ENCODE measurements around the gene EYS.

Gene EYS

GRCh38 chr6:64930681-64931080 is 776.3 kb downstream of the EYS start:
- DNase-seq = no peak

DNA sequence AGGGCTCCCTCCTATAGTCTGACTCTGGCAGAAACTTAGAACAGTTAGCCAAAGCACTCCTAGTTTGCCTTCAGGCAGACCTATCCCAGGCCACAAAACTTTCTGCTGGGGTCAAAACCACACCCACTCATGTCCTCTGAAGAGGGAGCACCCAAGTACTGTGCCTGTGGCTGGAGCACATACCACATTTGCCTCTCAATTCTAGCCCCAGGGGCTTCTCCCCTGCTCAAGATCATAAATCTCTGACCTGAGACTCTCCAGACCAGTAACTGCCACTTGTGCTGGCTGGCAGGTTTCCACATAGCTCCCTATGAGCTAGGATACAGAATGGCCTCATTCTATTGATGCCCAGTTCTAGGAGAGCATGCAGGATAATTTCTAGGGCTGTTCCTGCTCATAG is 781.0 kb downstream of the EYS start:
- DNase-seq = no peak

- DNase-seq = no peak
Observed at GRCh38 chr6:64920257-64920656, 786.8 kb downstream of the EYS start.

DNA sequence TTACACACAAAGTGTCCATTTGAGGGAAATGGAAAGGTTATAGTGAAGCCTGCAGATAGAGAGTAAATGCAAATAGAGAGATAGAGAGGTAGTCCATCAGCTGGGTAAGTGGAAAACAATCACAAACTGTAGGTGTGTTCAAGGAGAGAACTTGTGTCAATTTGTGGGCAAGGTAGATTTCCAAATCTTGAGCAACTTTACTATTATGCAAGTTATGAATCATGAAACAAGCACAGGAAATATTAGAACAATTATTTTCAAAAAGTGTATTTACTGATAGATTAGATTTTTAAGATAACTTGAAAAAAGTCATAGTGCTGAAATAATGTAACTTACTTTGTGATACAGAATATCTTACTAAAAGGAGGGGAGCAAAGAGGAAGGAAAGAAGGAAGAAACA is 792.9 kb downstream of the EYS start:
- no peak for DNase-seq

- DNase-seq = no peak
Observed at GRCh38 chr6:64912966-64913365, 794.1 kb downstream of the EYS start.

GRCh38 chr6:64908104-64908503 is 798.9 kb downstream of the EYS start:
- no peak for DNase-seq

- no peak for DNase-seq
Observed at GRCh38 chr6:64904616-64905015, 802.4 kb downstream of the EYS start.

GRCh38 chr6:64902596-64902995 is 804.4 kb downstream of the EYS start:
- DNase-seq = no peak

- no peak for DNase-seq
Observed at GRCh38 chr6:64896939-64897338, 810.1 kb downstream of the EYS start.

GRCh38 chr6:64895945-64896344 is 811.1 kb downstream of the EYS start:
- DNase-seq = no peak

DNA sequence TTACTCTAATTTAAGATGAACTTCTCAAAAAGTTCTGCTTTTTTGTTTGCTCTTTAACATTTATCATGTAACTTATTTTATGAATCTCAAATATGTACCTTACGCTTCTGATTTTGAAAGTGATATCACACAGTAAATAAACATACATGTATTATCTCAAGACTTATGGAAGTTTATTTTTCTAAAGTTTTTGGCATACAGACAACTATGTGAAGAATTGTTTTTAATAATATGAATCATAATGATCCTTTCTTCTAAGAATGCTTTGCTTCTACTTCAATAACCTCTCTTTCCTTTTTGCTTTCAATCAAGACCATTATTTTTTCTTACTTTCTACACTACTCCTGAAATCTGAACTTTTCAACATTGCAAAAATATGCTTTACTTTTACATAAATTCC is 816.4 kb downstream of the EYS start:
- DNase-seq = peak; percentile 16

- no peak for DNase-seq
Observed at GRCh38 chr6:64889144-64889543, 817.9 kb downstream of the EYS start.

- no peak for DNase-seq
Observed at GRCh38 chr6:64874776-64875175, 832.2 kb downstream of the EYS start.

GRCh38 chr6:64872633-64873032 is 834.4 kb downstream of the EYS start:
- DNase-seq = no peak

- no peak for DNase-seq
Observed at GRCh38 chr6:64861039-64861651, 845.9 kb downstream of the EYS start.

GRCh38 chr6:64860203-64860602 is 846.8 kb downstream of the EYS start:
- no peak for DNase-seq

DNA sequence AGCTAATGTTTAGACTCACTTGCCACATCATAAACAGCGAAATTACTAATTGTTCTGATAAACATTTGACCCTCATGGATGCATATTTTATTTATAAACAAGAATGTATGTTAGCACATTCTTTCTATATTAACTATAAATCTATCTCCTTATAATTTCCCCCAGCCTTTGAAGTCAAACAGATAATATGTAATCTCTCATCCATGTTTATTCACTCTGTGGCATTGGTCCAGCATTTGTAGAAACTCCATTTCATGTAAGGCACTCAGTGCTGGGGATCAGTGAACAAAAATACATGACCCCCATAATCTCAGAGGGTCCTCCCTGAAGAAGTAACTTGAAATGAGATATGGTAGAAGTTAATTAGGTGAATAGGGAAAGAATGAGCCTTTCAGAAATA is 856.9 kb downstream of the EYS start:
- no peak for DNase-seq

GRCh38 chr6:64848467-64848866 is 858.6 kb downstream of the EYS start:
- DNase-seq = no peak

DNA sequence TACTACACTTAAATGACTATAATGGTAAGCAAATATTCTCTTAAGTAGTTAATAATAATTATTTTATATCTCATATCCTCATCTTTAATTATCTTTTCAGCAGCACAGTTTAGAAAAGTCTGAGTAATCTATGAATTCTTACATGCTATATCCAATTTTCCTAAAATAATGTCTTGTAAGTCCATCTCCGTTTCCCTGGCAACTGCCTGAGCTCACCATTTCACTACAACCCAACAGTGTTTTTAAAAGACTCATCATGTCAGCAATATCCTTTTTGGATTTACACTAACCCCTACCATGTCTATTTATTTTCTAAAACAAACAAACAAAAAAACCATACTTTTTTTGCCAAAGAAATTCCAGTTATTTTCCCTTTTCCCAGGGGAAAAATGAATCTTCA is 859.6 kb downstream of the EYS start:
- DNase-seq = no peak

- no peak for DNase-seq
Observed at GRCh38 chr6:64838726-64839125, 868.3 kb downstream of the EYS start.

DNA sequence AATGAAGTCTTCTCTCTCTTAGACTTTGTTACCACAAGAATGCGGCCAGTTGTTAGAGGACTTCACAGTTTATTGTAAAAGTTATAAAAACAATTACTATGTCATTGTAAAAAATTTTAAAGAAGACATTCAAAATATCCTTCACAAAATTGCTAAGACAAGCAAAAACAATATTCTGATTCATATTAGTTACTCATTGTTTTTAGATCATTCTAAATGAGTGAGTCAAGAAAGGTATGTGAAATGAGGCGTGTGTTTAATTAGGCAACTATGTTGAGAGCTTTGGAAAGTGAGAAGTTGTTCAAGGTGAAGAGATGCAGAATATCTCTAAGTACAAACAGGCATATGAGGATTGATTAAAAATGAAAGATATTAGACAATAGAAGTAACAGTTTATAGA is 875.3 kb downstream of the EYS start:
- no peak for DNase-seq

- no peak for DNase-seq
Observed at GRCh38 chr6:64817525-64817924, 889.5 kb downstream of the EYS start.

- DNase-seq = no peak
Observed at GRCh38 chr6:64815718-64816117, 891.3 kb downstream of the EYS start.

- DNase-seq = no peak
Observed at GRCh38 chr6:64812138-64812537, 894.9 kb downstream of the EYS start.

- DNase-seq = no peak
Observed at GRCh38 chr6:64811119-64811518, 895.9 kb downstream of the EYS start.

DNA sequence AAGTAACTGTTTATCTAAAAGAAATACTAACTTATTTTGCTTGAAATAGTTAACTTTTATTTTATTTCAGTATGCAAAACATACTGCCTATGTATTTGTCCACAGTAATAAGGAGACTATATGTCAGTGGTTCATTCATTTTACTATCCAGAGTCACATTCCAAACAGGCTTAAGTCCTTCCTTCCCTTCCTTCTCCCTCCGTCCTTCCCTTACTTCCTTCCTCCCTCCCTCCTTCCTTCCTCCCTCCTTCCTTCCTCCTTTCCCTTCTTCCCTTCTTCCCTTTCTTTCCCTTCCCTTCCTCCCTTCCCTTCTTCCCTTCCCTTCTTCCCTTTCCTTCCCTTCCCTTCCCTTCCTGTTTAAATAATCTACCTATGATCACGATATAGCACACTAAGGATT is 899.2 kb downstream of the EYS start:
- no peak for DNase-seq

Data from fibroblast of skin of right biceps (primary cell).